ENCODE data around the gene SEMG2.

SEMG2 gene, protein sequence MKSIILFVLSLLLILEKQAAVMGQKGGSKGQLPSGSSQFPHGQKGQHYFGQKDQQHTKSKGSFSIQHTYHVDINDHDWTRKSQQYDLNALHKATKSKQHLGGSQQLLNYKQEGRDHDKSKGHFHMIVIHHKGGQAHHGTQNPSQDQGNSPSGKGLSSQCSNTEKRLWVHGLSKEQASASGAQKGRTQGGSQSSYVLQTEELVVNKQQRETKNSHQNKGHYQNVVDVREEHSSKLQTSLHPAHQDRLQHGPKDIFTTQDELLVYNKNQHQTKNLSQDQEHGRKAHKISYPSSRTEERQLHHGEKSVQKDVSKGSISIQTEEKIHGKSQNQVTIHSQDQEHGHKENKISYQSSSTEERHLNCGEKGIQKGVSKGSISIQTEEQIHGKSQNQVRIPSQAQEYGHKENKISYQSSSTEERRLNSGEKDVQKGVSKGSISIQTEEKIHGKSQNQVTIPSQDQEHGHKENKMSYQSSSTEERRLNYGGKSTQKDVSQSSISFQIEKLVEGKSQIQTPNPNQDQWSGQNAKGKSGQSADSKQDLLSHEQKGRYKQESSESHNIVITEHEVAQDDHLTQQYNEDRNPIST

DNA sequence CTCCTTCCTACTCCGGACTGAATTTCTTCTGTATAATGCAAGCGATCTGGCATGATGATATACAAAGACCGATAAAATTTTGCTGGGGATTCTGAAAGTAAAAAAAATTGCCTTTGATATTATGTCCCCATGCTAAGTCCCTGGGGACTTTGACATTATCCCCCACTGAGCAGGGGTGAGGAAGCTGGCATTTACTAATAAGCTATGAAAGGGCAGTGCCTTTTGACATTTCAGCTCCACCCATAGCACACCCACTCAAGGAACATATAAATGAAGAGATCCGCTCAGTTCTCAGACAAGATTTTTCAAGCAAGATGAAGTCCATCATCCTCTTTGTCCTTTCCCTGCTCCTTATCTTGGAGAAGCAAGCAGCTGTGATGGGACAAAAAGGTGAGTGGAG is at the start of gene SEMG2:
TSS of gene SEMG2 (plus strand) at position 298 of the 400 bp plus-strand sequence. CDS start at position 315, 17 bp downstream.
- DNase-seq (ENCODE audit: low read depth): no peak

DNA sequence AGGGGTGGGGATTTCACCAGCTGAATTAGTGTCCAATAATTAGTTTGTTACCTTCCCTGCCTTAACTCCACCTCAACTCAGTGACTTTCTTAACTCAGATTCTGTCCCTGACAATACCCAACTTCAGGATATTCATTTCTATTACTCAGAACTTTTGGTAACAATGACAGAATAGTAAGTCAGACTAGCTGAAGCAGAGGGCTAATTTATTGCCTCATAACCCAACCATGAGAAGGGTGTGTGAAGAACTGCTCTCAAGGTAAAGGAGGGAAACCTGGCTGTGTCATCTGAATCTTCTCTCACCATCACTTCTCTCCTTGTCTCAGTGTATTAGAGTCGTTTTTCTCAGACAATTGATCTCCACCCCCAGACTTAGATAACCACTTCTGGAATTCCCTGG is 47.7 kb upstream of the SEMG2 start:
- DNase-seq (ENCODE audit: low read depth): no peak

DNA sequence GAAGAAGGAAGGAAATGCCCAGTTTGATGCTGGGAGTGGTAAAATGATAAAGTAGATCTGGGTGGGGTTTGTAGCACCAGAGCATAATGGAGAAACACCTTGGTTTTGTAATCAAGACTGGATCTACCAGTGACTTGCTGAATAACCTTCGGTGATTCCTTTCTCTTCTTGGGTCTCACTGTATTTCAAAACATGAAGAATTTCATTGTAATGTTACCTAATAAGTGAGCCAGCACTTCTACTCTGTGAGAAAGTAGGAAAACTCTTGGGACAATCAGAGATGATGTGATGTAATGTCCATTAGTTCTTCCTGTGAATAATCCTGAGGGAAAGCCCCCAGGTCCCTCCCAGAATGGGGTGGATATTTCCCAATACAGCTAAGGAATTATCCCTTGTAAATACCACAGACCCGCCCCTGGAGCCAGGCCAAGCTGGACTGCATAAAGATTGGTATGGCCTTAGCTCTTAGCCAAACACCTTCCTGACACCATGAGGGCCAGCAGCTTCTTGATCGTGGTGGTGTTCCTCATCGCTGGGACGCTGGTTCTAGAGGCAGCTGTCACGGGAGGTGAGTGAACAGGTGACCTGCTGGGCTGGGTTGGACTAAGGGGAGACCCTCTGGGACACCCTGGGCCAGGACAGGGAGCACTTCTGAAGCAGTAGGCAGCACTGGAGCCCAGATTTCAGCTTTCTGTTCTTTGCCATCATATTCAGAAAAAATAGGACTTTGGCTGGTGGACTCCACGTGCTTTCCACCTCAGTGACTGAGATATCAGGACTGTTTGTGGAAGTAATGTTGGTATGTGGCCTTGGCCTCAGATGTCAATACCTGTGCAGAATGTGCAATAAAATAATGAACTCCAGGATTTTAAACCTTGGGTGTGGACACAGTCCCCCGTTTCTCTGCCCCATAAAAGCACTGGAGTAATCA is 46.5 kb upstream of the SEMG2 start, which contains the start of gene PI3:
TSS of gene PI3 (plus strand) at position 469 of the 931 bp plus-strand sequence. CDS start at position 490, 21 bp downstream.
- DNase-seq (ENCODE audit: low read depth): no peak

DNA sequence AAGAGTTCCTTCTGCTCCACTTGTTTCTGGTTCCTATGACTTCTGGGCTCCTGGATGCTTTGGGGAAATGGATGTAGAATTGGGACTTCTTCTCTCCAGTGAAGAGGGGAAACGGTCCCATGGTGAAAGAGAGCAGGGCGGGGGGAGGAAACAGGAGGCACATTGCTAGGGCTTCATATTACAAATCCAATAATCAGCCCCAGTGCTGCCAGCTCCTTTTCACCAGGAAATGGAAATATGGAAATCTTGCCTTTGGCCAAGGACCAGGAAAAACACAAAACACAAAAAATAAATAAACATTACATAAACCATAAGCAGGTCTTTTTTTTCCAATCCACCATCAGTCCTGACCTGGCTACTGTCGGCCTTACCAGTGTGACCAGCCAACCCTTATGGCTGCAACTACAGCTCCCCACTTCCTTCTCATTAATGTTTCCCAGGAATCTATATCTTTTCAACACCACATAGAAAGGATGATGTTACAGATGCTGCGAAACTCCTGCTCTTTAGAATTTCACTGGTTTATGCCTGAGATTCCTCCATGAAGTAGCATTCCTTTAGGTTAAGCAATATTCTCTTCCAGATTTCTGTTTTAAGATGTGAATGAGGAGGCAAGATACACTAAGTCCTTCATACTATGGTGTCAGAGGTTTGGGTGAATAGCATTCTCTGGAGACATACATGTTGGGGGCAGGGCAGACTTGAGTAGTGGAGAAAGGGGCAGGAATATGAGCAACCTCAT is 44.5 kb upstream of the SEMG2 start:
- DNase-seq (ENCODE audit: low read depth): no peak

DNA sequence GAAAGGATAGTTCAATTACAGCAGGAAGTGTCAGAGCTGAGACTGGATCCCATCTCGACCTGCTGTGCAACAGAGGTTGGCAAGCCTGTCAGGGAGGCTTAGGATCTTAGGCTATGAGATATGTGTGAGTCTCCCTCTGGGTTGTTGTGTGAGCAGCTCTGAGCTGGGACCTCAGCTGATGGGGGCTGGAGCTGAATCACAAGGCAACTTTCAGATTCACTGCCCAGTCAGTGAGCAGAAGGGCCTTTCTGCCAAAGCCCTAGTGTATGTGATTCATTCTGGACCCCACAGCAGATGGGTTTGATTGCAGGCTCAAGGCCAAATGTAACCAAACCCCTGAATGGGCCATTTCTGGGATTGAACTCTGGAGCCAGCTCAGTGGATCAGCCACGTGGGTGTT is 42.0 kb upstream of the SEMG2 start:
- DNase-seq (ENCODE audit: low read depth): no peak

DNA sequence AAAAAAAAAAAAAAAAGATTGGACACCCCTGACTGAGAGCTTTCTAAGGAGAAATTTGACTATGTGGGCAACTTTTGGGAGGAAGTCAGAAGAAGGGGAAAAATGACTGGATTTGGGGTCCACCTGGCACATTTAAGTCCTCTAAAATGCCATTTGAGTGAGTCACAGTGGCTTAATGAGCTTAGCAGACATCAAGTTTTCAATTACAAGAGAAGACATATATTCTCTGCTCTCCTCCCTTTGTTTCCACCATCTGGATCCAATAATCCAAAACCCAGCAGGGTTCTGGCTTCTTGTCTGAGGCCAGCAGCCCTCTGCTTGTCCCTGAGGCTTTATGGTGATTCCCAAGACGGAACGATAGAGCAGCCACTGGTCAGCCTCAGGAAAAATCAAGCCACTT is 39.5 kb upstream of the SEMG2 start:
- DNase-seq (ENCODE audit: low read depth): no peak

DNA sequence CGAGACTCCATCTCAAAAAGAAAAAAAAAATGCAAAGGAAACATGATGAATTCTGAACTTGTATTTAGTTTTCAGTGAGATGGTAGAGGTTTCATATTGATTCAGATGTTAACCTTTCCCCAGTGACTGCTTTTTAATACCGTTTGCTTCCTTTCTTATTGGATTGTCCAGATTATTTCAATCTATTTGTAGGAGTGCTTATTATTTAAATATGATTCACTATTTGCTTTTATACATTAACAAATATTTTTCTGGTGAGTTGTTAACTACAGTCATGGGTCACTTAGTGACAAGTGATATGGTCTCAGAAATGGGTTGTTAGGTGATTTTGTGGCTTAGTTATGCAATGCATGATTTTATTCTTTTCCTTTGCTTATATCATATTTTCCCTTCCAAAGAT is 38.1 kb upstream of the SEMG2 start:
- DNase-seq (ENCODE audit: low read depth): no peak

DNA sequence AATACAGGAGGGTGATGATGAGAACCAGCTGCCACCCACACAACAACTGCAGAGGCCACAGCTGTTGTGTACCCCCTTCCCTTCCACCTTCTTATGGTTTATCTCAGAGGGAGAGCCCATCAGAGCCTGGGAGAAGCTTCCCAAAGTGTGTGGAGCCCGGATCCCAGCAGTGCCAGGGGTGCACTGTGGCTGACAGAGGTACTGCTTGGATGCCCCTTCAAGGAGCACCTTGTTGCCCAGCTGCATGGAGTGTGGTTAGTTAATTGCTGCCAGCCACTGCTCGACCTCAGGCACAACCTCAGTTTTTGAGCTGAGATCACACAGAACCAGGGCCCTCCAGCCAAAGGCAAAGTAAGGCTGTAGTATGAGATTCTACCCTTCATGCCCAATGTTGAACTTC is 33.5 kb upstream of the SEMG2 start:
- DNase-seq (ENCODE audit: low read depth): no peak

DNA sequence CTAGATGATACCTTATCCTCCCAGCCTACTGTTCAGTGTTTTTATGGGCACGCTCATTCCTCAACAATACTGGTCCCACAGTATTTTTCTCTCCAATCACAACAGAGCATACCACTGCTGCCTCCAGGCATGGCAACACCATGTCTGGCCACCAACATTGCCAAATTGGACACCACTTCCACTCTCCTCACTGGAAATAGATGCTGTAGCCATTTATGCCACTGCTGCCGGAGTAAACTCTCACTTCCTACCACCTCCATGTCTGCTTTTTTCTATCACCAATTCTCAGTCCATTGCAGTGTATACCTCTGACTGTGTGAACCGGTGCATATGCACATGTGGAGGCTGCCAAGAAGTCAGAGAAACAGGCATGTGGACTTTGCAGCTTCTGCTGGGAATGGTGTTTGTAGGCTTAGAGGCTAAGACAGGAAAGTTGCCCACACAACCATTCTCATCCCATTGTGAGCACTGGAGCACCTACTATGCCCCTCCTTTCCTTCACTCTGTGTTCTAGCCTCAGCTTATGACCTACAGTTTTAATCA is 32.0 kb upstream of the SEMG2 start:
- DNase-seq (ENCODE audit: low read depth): no peak

DNA sequence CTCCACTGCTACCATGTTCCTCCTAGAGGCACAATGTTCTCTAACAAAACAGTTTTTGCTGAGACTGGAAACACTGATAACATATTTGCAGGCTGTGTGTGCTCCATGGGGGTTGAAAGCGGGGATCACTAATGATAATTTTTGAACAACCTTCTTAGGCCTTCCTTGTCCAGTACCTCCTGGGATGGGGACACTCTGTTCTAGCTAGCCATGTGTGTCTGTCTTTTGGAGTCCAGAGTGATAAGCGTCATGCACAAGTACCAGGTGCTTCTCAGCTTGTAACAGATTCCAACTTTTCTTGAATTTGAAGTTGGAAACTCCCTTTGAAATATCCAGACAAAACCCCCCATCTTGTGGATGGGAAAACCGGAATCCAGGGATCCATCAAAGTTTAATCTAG is 31.3 kb upstream of the SEMG2 start:
- DNase-seq (ENCODE audit: low read depth): no peak

DNA sequence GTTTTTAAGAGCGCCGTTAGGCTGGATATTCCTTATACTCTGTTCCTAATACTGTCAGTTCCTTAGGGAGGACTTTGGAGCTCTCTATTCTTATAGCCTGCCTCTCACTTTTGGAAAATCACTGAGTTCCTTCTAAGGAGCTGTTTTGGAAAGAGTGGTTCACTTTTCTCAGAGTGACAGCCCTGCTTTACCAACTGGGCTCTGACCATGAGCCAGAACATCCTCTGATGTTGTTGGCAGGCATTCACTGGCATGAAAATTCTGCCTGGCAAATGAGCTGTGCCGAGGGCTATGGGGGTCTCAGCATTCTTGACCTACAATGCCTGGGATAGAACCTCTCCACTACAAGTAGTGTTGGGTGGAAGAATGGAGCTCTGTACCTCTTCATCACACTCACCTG is 29.2 kb upstream of the SEMG2 start:
- DNase-seq (ENCODE audit: low read depth): no peak

DNA sequence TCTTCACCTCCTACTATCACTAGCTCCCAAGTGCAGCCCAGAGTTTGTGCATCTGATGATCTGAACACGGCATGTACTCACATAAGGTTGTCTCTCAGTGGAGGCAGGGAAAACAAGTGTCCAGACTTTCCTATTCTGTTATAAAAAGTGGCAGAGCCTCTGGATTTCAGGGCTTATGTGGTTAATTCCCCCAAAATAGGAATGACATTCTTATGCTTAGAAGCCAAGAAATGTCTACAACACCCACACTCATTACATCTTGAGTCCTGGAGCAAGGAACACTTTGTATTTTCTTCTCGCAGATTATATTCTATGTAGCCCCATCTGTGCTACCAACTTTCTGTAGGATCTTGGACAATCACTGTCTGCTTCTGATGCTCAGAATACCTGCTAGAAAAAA is 27.8 kb upstream of the SEMG2 start:
- no peak for DNase-seq (ENCODE audit: low read depth)

DNA sequence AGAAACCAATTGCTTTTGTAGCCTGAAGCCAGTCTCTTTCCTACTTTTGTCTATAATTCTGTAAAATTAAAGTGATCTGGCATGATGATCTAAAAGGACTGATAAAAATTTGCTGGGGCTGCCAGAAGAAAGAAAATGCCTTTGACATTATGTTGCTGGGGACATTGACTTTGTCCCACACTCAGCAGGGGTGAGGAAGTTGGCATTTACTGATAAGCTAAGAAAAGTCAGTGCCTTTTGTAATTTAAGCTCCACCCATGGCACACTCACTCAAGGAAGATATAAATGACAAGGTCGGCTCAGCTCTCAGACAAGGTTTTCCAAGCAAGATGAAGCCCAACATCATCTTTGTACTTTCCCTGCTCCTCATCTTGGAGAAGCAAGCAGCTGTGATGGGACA is 14.4 kb upstream of the SEMG2 start, which contains the start of gene SEMG1:
TSS of gene SEMG1 (plus strand) at position 309 of the 400 bp plus-strand sequence. CDS start at position 330, 21 bp downstream.
- DNase-seq (ENCODE audit: low read depth): no peak

DNA sequence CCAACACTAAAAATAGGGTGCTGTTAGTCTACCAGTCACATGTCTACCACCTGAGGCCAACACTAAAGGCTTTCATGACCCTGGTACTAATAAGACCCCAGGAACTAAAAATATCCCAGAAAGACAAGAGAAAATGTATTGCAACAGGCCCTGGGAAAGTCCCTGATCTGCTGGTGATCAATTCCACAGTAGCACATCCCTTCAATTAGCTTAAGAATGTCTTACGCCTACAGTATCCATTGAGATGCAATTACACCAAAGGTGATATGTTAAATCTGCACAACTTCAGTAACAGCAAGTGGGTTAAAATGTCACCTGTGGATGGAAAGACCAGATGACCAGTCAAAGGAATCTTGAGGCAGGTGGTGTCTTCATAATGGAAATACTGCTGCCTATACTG is 11.2 kb upstream of the SEMG2 start:
- DNase-seq (ENCODE audit: low read depth): no peak

DNA sequence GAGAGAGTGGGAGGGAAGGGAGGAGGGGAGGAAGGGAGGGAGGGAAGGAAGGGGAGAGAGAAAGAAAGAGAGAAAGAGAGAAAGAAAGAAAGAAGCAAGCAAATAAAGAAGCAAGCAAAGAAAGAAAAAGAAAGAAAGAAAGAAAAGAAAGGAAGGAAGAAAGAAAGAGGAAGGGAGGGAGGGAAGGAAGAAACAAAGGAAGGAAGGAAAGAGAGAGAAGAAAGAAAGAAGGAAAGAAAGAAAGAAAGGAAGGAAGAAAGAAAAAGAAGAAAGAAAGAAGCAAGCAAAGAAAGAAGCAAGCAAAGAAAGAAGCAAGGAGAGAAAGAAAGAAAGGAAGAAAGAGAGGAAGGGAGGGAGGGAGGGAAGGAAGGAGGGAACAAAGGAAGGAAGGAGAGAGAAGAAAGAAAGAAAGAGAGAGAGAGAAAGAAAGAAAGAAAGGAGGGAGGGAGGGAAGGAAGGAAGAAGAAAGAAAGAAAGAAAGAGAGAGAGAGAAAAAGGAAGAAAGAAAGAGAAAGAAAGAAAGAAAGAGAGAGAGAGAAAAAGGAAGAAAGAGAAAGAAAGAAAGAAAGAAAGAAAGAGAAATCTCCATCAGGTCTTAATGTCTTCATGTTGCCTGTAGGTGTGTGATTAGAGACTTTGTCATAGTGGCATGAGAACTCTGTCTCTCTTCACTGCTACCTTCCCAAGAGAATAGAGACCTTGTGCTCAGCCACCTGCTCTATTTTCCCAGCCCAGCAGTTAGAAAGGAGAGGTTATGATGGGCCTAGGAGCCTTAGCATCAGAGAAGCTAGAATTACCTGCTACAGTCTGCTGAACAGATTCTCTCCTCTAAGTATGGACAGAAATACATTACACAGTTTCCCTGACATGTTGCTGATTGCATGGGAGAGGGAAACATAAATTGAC is 9.4 kb upstream of the SEMG2 start:
- no peak for DNase-seq (ENCODE audit: low read depth)

DNA sequence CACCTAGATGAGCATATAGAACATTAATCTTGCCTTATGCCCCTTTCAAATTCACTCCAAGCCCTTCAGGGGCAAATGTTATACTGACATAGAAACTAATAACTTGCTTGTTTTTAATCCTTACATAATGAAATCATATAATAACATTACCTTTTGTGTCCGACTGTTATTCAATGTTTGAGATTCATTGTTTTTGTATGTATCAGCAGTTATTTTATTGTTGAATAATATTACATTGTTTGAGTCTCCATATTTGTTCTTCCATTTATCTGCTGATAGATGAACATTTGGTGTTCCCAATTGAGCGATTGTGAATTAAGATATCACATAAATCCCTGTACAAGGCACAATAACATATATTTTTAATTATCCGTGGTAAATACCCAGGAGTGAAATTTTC is 8.3 kb upstream of the SEMG2 start:
- no peak for DNase-seq (ENCODE audit: low read depth)

DNA sequence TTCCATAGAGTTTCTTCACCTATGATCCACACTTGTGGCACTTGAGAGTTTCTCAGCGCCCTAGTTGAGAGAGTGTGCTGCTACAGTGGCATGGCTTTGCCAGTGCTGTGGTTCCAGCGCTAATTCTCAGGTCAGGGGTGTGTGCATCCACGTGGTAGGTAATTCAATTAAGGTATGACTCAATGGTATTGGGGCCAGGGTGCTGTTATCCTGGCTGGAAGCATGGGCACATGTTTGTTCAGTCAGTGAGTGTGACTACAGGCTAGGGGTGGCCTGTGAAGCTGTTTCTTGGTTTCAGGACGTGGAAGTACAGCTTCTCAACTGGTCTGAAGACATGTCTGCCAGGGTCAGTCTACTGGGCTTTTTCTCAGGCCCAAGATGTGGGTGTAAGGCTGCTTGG is 3.0 kb upstream of the SEMG2 start:
- DNase-seq (ENCODE audit: low read depth): no peak

DNA sequence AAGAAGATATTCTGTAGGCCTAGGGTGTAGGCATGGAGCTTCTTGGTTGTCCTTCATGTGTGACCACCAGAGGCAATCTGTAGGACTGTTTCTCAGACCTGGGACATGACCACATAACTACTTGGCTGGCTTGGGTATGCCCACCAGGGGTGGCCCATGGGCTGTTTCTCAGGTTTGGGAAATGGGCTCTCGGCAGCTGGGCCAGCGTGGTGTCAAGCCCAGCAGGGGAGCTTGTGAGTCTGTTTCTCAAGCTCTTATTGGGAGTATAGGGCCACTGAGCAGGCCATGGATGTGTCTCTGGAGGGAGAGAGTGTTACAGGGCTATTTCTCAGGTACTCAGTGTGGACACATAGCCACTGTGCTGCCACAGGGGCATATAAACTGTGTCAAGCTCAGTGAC is 2.5 kb upstream of the SEMG2 start:
- no peak for DNase-seq (ENCODE audit: low read depth)

DNA sequence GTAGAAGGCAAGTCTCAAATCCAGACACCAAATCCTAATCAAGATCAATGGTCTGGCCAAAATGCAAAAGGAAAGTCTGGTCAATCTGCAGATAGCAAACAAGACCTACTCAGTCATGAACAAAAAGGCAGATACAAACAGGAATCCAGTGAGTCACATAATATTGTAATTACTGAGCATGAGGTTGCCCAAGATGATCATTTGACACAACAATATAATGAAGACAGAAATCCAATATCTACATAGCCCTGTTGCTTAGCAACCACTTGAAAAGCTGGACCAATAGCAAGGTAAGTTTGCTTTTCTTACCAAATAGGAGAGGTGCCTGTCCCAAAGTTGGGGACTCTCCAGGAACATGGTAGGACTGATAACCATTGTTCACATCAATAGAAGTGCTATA is 2.0 kb downstream of the SEMG2 start:
- no peak for DNase-seq (ENCODE audit: low read depth)

DNA sequence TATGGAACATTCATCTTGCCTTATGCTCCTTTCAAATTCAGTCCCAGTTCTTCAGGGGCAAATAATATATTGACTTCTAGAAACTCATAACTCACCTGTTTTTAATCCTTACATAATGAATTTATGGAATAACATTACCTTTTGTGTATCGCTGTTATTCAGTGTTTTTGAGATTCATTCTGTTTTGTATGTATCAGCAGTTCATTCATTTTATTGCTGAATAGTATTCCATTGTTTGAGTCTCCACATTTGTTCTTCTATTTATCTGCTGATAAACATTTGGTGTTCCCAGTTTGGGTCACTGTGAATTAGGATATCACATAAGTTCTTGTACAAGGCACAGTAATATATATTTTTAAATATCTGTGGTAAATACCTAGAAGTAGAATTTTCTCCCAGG is 5.1 kb downstream of the SEMG2 start:
- DNase-seq (ENCODE audit: low read depth): no peak

Data from stimulated activated CD8-positive, alpha-beta memory T cell treated with anti-CD3 and anti-CD28 coated beads, Interleukin-12 subunit alpha, Interleukin-12 subunit beta, amount 100 ng/mL, for 1 hour (primary cell).